Right ventricle myocardium inferior (tissue), 1 donor: ENCODE results near the gene PHC2. TPM values are rescaled to one million over a fixed set of nuclear protein-coding genes. Genes with fewer than 3 reads are reported as not detected.
A peak's percentile ranks its signal among the peaks of the same experiment; 100 is the strongest.

Source experiments
- ATAC-seq: fragments of 200-7000 bp; cut with Tn5 transposase; one replicate; pipeline ENCODE4 v1.9.1; 2020; ENCODE audit warnings: mild to moderate bottlenecking, moderate library complexity
- DNase-seq: peaks from one replicate; pipeline ENCODE4 v3.0.0; 2021; ENCODE audit errors: missing footprints
- intact Hi-C: fragments of 100-400 bp; cut with DNase I; formaldehyde crosslinking; loops from one replicate; pipeline ENCODE4 v1.11.0; 2022
- microRNA-seq: library from miRNA; unstranded; fragments of <30 nt; microRNA quantifications from one replicate; pipeline ENCODE4 v1.2.0, GENCODE V29; 2020
- total RNA-seq: library from RNA; stranded (reverse); fragmentation: NEBNext Ultra II Directional; extraction: Animal tissue kit (Norgen Biotek cat#: 25700); gene quantifications from one replicate; pipeline ENCODE4 v1.2.1, GENCODE V29; 2021
- donor health status: DM: no; HTN: yes; CAD: no; lungs with severe emphysema.

PHC2 gene
- total RNA-seq, 1 donor from 2014 or later: 102 TPM

GRCh38 chr1:33275706-33276572 is 155.0 kb downstream of the PHC2 start:
- ATAC-seq (no peak), DNase-seq (no peak)
- intact Hi-C loops: no loop called here

GRCh38 chr1:33275195-33275594 is 155.7 kb downstream of the PHC2 start:
- intact Hi-C loops: no loop called here
- ATAC-seq: no peak
- DNase-seq: no peak

GRCh38 chr1:33274446-33274845 is 156.4 kb downstream of the PHC2 start:
- DNase-seq: no peak
- intact Hi-C loops: no loop called here
- ATAC-seq: no peak

- DNase-seq: no peak
- intact Hi-C loops: no loop called here
- ATAC-seq: no peak
These were observed 156.9 kb downstream of the PHC2 start for GRCh38 chr1:33273961-33274371.

Small RNAs within 50 kb of the gene (microRNA-seq; reads per million reads assigned to microRNA genes)
- gene MIR3605: 38.7 reads per million, percentile 41 among the genes with 10 or more reads in this experiment

Other genes starting within 250 kb of the PHC2 start
- gene TRIM62, start 249.1 kb downstream of the PHC2 start, total RNA-seq: 2.3 TPM
- gene ZNF362, start 174.6 kb downstream of the PHC2 start, total RNA-seq: 30.3 TPM
- gene A3GALT2, start 110.0 kb downstream of the PHC2 start, total RNA-seq: not detected
- gene ZSCAN20, start 41.5 kb upstream of the PHC2 start, total RNA-seq: 4.7 TPM